Keratinocyte (primary cell): ENCODE data around the gene NMNAT2.

Experiments
- EZH2 ChIP-seq: IDR thresholded peaks from one replicate; pipeline ENCODE4 v1.6.1; 2012; ENCODE audit warnings: inconsistent platforms, mild to moderate bottlenecking, low read length, moderate library complexity
- TF ChIP-seq, protein P1 (sequence below), 3 experiments: IDR thresholded peaks in 1 of 3; conservative IDR thresholded peaks in 1 of 3; optimal IDR thresholded peaks in 1 of 3; 2 replicates in 2 of 3; 3 replicates in 1 of 3; pipeline versions ENCODE3 to v1.5.1; 2011; ENCODE audit warnings: low read length in 3 of 3, mild to moderate bottlenecking in 3 of 3, moderate library complexity in 2 of 3, control low read depth in 1 of 3, inconsistent platforms in 1 of 3; ENCODE audit not compliant: insufficient read depth in 2 of 3; ENCODE audit errors: extremely low read depth in 1 of 3

DNA sequence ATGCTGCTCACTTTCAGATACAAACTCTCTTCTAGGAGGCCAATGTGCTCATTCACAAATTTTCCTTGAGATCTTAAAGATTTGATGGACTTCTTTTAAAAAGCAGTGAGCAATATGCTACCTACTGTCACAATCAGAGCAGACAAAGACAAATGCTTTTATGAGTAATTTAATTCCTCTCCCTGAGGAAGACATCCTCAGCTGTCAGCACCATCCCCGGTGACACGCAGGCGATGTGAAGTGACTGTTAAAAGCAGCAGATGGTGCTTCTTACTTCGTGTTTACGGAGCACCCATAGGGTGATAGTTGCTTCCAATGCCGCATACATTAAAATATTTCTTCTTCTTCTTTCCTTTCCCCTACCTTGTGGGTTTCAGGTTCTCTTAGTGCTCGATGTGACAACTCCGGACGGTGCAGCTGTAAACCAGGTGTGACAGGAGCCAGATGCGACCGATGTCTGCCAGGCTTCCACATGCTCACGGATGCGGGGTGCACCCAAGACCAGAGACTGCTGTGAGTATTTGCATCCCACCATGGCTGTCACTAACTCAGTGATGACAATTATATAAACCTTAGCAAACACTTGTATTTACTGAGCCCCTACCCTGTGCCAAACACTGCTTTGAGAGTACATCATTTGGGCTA lies 203.0 kb downstream of the NMNAT2 start:
- TF ChIP-seq, protein P1, sequence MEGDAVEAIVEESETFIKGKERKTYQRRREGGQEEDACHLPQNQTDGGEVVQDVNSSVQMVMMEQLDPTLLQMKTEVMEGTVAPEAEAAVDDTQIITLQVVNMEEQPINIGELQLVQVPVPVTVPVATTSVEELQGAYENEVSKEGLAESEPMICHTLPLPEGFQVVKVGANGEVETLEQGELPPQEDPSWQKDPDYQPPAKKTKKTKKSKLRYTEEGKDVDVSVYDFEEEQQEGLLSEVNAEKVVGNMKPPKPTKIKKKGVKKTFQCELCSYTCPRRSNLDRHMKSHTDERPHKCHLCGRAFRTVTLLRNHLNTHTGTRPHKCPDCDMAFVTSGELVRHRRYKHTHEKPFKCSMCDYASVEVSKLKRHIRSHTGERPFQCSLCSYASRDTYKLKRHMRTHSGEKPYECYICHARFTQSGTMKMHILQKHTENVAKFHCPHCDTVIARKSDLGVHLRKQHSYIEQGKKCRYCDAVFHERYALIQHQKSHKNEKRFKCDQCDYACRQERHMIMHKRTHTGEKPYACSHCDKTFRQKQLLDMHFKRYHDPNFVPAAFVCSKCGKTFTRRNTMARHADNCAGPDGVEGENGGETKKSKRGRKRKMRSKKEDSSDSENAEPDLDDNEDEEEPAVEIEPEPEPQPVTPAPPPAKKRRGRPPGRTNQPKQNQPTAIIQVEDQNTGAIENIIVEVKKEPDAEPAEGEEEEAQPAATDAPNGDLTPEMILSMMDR (optimal IDR thresholded peaks at IDR 0.05 in 1 of 3, IDR thresholded peaks at IDR 0.05 in 1 of 3, conservative IDR thresholded peaks at IDR 0.05 in 1 of 3; ENCODE audit: extremely low read depth in 1 of 3, insufficient read depth in 2 of 3, low read length in 3 of 3) = no peak
- TF ChIP-seq EZH2 = no peak
